ENCODE results near the gene FABP1.

The FABP1 gene

GRCh38 chr2:88113069-88113468, 14.8 kb downstream of the FABP1 start:
- no peak for DNase-seq

- DNase-seq = no peak
Observed at GRCh38 chr2:88110830-88111229, 17.0 kb downstream of the FABP1 start.

- no peak for DNase-seq
Observed at GRCh38 chr2:88108796-88109195, 19.1 kb downstream of the FABP1 start.

- DNase-seq = no peak
Observed at GRCh38 chr2:88100489-88100858, 27.4 kb downstream of the FABP1 start.

GRCh38 chr2:88099798-88100488, 27.9 kb downstream of the FABP1 start:
- DNase-seq = no peak

- no peak for DNase-seq
Observed at GRCh38 chr2:88098558-88098900, 29.3 kb downstream of the FABP1 start.

GRCh38 chr2:88097891-88098557, 29.8 kb downstream of the FABP1 start:
- DNase-seq = no peak

- no peak for DNase-seq
Observed at GRCh38 chr2:88097192-88097591, 30.7 kb downstream of the FABP1 start.

GRCh38 chr2:88096708-88097107, 31.2 kb downstream of the FABP1 start:
- no peak for DNase-seq

GRCh38 chr2:88095022-88095421, 32.8 kb downstream of the FABP1 start:
- DNase-seq = no peak

- DNase-seq = no peak
Observed at GRCh38 chr2:88092773-88093172, 35.1 kb downstream of the FABP1 start.

GRCh38 chr2:88091943-88092342, 35.9 kb downstream of the FABP1 start:
- DNase-seq = no peak

- peak; percentile 38 to 49 for DNase-seq
Observed at GRCh38 chr2:88090446-88091283, 37.2 kb downstream of the FABP1 start.

- DNase-seq = no peak
Observed at GRCh38 chr2:88088999-88089398, 38.9 kb downstream of the FABP1 start.

- no peak for DNase-seq
Observed at GRCh38 chr2:88087763-88088162, 40.1 kb downstream of the FABP1 start.

GRCh38 chr2:88087073-88087472, 40.8 kb downstream of the FABP1 start:
- DNase-seq = no peak

- DNase-seq = no peak
Observed at GRCh38 chr2:88086401-88086800, 41.5 kb downstream of the FABP1 start.

GRCh38 chr2:88085602-88086001, 42.3 kb downstream of the FABP1 start:
- no peak for DNase-seq

GRCh38 chr2:88085099-88085498, 42.8 kb downstream of the FABP1 start:
- DNase-seq = no peak

GRCh38 chr2:88082781-88083180, 45.1 kb downstream of the FABP1 start:
- DNase-seq = no peak

- no peak for DNase-seq
Observed at GRCh38 chr2:88081924-88082608, 45.8 kb downstream of the FABP1 start.

- DNase-seq = no peak
Observed at GRCh38 chr2:88080545-88080944, 47.3 kb downstream of the FABP1 start.

- DNase-seq = no peak
Observed at GRCh38 chr2:88078643-88079172, 49.2 kb downstream of the FABP1 start.
